ENCODE data around the gene SMOC2. TPM values are rescaled to one million over a fixed set of nuclear protein-coding genes. Genes with fewer than 3 reads are reported as not detected.

SMOC2 gene
- polyA plus RNA-seq, 2 of the 4 experiments (the other 2 are of a cell fraction): not detected

GRCh38 chr6:168457653-168457934 lies 16.6 kb downstream of the SMOC2 start:
- ChIA-PET POLR2A (no interaction called here), CTCF (no interaction called here)
- FAIRE-seq: no peak
- no peak for ATAC-seq
- Histone ChIP-seq H3K4me1 (no peaks in the 10 kb centered on the region), H3K4me2 (no peak overlapping the region), H3K27ac (no peak overlapping the region), H3K9me3 (no peaks in the 10 kb centered on the region), H3K4me3 (no peak overlapping the region)
- no peak for DNase-seq (ENCODE audit: low read depth in 1 of 2, low spot score in 1 of 2)
- no peak for TF ChIP-seq CHD4 (IDR thresholded peaks at IDR 0.05; ENCODE audit: borderline replicate concordance)
- TF ChIP-seq MAFK (IDR thresholded peaks at IDR 0.05; ENCODE audit: partially characterized antibody): no peak
- TF ChIP-seq REST (IDR thresholded peaks at IDR 0.05): no peak
- no peak for TF ChIP-seq ZNF302 (CRISPR knock-in tag; IDR thresholded peaks at IDR 0.05)
- 17% methylated on average over 4 of the region's 7 CpGs for WGBS (ENCODE audit: missing lambda C conversion rate)

DNA sequence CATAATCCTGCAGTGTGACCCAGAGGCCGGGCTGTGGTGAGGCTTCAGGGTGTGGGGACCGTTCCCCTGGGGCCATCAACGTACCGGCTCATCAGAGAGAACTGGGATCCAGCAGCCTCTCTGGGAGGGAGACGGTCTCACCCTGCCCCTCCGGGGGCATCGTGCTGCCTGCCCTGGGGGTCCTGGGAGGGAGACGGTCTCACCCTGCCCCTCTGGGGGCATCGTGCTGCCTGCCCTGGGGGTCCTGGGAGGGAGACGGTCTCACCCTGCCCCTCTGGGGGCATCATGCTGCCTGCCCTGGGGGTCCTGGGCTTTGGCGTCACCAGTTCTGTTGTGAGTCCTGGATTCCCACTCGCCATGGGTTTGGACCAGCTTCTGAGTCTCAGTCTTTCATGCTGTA lies 17.1 kb downstream of the SMOC2 start:
- Histone ChIP-seq H3K9me3 (no peaks in the 10 kb centered on the region), H3K27ac (no peak overlapping the region), H3K4me3 (no peak overlapping the region), H3K4me1 (no peaks in the 10 kb centered on the region), H3K4me2 (no peak overlapping the region)
- WGBS (ENCODE audit: missing lambda C conversion rate): 40% methylated on average over 5 of the region's 12 CpGs
- ChIA-PET CTCF (interaction anchor here (1.2 kb wide), 1 partner anchor 88 kb away, joined by 3 read pairs; no protein-coding TSS in a partner anchor), POLR2A (no interaction called here)
- no peak for DNase-seq (ENCODE audit: low read depth in 1 of 2, low spot score in 1 of 2)
- no peak for ATAC-seq
- FAIRE-seq: no peak
- no peak for TF ChIP-seq HES2 (IDR thresholded peaks at IDR 0.05)

DNA sequence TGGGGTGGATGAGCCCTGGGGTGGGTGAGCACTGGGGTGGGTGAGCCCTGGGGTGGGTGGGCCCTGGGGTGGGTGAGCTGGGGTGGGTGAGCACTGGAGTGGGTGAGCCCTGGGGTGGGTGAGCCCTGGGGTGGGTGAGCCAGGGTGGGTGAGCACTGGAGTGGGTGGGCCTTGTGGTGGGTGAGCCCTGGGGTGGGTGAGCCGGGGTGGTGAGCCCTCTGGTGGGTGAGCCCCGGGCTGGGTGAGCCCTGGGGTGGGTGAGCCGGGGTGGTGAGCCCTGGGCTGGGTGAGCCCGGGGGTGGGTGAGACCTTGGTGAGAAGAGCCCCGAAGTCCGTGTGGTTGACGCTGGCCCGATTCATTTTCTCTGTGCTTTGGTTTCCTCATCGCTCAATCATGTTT lies 18.6 kb downstream of the SMOC2 start:
- no peak for FAIRE-seq
- no peak overlapping the region for H3K4me2 ChIP-seq
- DNase-seq (ENCODE audit: low read depth in 1 of 2, low spot score in 1 of 2): no peak
- no peak for TF ChIP-seq HMGXB4 (CRISPR knock-in tag; IDR thresholded peaks at IDR 0.05; ENCODE audit: borderline replicate concordance)
- no peak for TF ChIP-seq PHF8 (IDR thresholded peaks at IDR 0.05; ENCODE audit: borderline replicate concordance, low read depth)
- no peak for TF ChIP-seq GATA3 (IDR thresholded peaks at IDR 0.05; ENCODE audit: borderline replicate concordance)
- no peak for TF ChIP-seq CBX8 (IDR thresholded peaks at IDR 0.05)
- no peak for TF ChIP-seq EHF (CRISPR knock-in tag; IDR thresholded peaks at IDR 0.05)
- no peak for TF ChIP-seq HES2 (IDR thresholded peaks at IDR 0.05)
- no peak for TF ChIP-seq CBX2 (IDR thresholded peaks at IDR 0.05; ENCODE audit: borderline replicate concordance, low read depth)
- TF ChIP-seq EHMT2 (IDR thresholded peaks at IDR 0.05; ENCODE audit: low read depth): no peak
- no peak for TF ChIP-seq NR3C1 (IDR thresholded peaks at IDR 0.05)
- TF ChIP-seq HOXB5 (CRISPR knock-in tag; IDR thresholded peaks at IDR 0.05): no peak
- no peak for TF ChIP-seq RARB (CRISPR knock-in tag; IDR thresholded peaks at IDR 0.05)
- no peak for TF ChIP-seq KDM1A (IDR thresholded peaks at IDR 0.05; ENCODE audit: low read depth)
- no peak for TF ChIP-seq FOSB (CRISPR knock-in tag; IDR thresholded peaks at IDR 0.05)
- TF ChIP-seq RAD21 (conservative IDR thresholded peaks at IDR 0.05 in 1 of 2, IDR thresholded peaks at IDR 0.05 in 1 of 2): no peak
- no peak for TF ChIP-seq BHLHE40 (IDR thresholded peaks at IDR 0.05; ENCODE audit: low read depth, low read length)
- TF ChIP-seq KDM5A (IDR thresholded peaks at IDR 0.05): no peak
- no peak for TF ChIP-seq JUNB (IDR thresholded peaks at IDR 0.05)
- TF ChIP-seq, protein P1, sequence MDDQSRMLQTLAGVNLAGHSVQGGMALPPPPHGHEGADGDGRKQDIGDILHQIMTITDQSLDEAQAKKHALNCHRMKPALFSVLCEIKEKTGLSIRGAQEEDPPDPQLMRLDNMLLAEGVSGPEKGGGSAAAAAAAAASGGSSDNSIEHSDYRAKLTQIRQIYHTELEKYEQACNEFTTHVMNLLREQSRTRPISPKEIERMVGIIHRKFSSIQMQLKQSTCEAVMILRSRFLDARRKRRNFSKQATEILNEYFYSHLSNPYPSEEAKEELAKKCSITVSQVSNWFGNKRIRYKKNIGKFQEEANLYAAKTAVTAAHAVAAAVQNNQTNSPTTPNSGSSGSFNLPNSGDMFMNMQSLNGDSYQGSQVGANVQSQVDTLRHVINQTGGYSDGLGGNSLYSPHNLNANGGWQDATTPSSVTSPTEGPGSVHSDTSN (IDR thresholded peaks at IDR 0.05): no peak
- TF ChIP-seq EP300 (IDR thresholded peaks at IDR 0.05): no peak
- H3K4me3 ChIP-seq: no peak overlapping the region
- H3K4me1 ChIP-seq: no peaks in the 10 kb centered on the region
- 27% methylated on average over 6 of the region's 9 CpGs for WGBS (ENCODE audit: missing lambda C conversion rate)
- no peaks in the 10 kb centered on the region for H3K9me3 ChIP-seq
- CTCF ChIA-PET: no interaction called here
- POLR2A ChIA-PET: no interaction called here
- ATAC-seq: no peak
- H3K27ac ChIP-seq: no peak overlapping the region

Measured in A549 (cell line).